C1 segment of cervical spinal cord (tissue), 14 donors: ENCODE data around the gene VCL.
"Not testable (repeated sequence)": the region's sequence is repeated elsewhere in the genome, so short reads cannot be mapped to it uniquely, and the experiment has no call there.

Experiments used
- DNase-seq, 14 donors: peaks; one replicate each; lab custom pipeline; 2025; lab: John Stamatoyannopoulos, UW

Gene VCL

DNA sequence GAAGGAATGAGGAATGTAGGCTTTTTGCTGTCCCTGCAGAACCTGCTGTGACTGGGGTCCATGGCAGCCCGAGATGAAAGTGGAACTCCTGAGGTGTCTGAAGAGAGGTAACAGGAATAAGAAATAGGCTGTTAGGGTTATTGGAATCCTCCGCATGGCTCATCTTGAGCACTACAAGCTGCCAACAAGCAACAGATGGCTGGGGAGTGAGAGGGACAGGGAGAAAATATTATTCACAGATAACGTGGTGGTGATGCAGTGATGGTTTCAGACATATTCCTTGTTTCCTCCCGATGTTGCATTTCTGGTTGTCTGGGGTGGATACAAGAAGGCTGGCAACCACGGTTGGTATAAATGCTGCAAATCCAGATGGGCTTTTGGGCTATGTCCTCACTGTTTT lies 106.6 kb downstream of the VCL start:
- peak in 1 of 14 donors; percentile 40 for DNase-seq

DNA sequence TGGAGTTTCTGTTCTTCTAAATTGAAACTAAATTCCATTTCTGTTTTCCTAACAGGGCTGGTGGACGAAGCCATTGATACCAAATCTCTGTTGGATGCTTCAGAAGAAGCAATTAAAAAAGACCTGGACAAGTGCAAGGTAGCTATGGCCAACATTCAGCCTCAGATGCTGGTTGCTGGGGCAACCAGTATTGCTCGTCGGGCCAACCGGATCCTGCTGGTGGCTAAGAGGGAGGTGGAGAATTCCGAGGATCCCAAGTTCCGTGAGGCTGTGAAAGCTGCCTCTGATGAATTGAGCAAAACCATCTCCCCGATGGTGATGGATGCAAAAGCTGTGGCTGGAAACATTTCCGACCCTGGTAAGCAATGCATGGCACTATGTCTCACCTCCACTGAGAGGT lies 107.1 kb downstream of the VCL start:
- DNase-seq = peak in 1 of 14 donors; percentile 49

DNA sequence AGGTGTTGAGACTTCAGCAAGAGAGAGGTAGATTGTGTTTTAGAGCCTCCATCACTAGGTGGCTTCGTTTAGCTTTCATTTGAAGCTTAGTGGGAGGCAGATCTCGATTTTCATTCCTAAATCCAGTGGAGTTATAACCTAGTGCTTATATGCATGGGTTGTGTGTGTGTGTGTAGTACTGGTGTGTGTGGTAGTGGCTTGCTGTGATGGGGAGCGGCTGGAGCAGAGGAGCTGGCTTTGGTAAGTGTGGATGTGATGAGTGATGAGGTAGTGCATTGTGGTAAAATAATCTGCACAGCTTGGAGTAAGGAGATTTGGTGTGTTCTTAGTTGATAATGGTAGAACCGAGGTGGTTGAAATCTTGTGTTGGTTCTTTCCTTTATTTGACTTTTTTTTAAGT lies 109.5 kb downstream of the VCL start:
- no peak for DNase-seq

GRCh38 chr10:74109452-74109851 lies 111.5 kb downstream of the VCL start:
- no peak for DNase-seq

GRCh38 chr10:74110120-74110519 lies 112.2 kb downstream of the VCL start:
- DNase-seq = no peak

GRCh38 chr10:74111799-74112198 lies 113.9 kb downstream of the VCL start:
- no peak for DNase-seq

- no peak for DNase-seq
Measured at GRCh38 chr10:74113546-74113945, 115.6 kb downstream of the VCL start.

GRCh38 chr10:74114041-74114448 lies 116.1 kb downstream of the VCL start:
- DNase-seq = peak in 2 of 14 donors; percentile 7 to 44

GRCh38 chr10:74117738-74118137 lies 119.8 kb downstream of the VCL start:
- no peak for DNase-seq

GRCh38 chr10:74118804-74119203 lies 120.9 kb downstream of the VCL start:
- no peak for DNase-seq

DNA sequence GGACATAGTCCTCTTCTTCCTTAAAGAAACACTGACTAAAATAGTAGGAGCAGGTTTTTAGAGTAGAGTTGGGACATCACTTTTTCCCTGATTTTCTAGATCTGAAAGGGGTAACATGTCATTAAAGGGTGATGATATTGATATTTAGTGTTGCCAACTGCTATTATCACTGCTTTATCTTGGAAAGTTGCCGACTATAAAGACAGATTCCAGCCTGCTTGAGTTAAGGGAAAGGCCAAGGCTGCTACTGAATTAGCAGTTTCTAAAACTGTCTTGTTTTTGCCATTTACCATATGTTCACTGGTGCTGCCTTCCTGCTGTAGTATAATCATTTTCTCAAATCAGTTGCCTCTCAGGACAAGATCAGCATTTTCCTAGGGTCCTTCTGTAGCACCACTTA lies 123.0 kb downstream of the VCL start:
- no peak for DNase-seq

DNA sequence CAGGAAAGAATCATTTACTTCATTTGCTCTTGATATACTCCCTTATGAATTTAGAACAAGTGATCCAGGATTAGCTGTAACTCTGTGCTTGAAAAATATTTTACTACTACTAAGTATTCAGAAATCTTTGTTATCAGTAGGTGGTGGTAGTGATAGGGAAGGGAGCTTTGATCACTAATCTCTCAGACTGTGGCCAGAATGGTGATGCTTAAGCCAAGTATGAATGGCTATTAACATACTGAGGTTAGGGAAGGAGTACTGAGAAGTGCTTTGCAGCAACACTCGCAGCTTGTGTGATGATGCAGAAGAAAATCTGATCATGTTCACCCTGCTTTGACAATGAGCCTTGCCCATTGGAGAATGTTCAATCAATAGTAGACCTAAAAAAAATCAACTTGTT lies 123.5 kb downstream of the VCL start:
- DNase-seq = no peak

DNA sequence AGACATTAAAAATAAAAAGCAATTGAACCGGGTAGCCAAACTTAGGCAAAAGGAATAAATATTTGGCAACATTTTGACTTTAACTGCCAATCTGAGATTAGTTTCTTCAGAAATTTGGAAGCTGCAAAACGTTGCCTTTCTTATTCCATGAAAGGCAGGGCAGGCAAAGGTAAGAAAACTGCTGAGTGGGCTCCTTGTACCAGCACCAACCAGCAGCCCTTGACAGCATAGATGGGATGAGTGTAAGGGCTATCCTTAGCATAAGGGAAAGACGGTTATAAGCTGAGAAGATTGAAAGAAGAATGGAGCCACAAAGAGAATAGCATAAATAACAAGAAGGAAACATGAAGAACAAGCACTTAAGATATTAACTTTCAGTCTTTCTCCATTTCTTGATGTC lies 124.1 kb downstream of the VCL start:
- no peak for DNase-seq

GRCh38 chr10:74123081-74123480 lies 125.2 kb downstream of the VCL start:
- no peak for DNase-seq

DNA sequence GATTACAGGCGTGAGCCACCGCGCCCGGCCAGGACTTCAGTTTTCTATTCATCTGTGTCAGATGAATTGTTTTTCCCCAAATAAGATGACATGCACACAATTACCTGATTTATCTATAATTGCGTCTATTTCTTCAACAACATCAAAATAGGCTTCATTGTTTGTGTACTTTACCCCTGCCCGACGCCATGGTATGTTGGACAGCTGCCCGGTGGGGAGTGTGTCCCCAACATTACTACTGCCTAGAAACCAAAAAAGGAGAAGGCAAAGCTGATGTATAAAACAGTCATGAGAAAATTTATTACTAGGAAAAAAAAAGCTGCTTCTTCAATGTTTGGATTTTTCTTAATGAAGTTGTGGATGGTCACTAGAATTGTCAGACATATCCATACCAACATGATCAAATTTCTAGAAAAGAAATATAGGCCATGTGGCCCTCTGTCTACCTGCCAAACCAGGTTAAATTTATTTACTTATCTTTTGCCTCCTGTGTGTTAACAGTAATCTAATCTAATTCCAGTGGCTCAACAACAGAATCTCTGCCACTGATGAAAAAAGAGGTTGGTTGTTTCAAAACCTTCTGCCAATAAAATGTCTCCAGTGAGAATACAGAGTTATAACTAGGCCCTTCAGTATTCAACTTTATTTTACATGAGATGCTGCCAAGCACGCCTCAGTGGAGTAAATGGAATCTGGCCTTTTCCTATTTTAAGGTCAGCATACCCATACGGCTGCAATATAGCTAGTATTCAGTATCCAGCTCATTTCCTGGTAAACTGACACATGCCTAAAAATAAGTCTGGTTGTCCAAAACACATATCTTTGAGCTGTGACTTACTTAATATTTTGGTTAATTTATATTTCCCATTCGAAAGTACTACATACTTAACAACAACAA lies 136.3 kb downstream of the VCL start:
- no peak for DNase-seq

- DNase-seq = no peak
Measured at GRCh38 chr10:74135452-74135851, 137.5 kb downstream of the VCL start.

- no peak for DNase-seq
Measured at GRCh38 chr10:74137992-74138391, 140.1 kb downstream of the VCL start.

- DNase-seq = not testable (repeated sequence)
Measured at GRCh38 chr10:74138596-74138995, 140.7 kb downstream of the VCL start.

GRCh38 chr10:74139981-74140380 lies 142.1 kb downstream of the VCL start:
- DNase-seq = no peak

DNA sequence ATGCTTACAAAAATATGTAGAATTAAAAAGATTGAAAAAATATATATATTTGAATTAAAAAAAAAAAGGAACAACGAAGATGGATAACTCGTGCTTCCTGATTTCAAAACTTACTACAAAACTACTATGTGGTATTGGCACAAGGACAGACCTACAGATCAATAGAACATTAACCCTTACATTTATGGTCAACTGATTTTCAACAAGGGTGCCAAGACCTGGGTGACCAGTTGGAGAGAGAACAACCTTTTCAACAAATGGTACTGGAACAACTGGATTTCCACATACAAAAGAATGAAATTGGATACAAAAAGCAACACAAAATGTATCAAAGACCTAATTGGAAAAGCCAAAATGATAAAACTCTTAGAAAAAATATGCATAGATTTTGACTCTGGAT lies 142.6 kb downstream of the VCL start:
- no peak for DNase-seq

GRCh38 chr10:74145133-74145532 lies 147.2 kb downstream of the VCL start:
- no peak for DNase-seq

DNA sequence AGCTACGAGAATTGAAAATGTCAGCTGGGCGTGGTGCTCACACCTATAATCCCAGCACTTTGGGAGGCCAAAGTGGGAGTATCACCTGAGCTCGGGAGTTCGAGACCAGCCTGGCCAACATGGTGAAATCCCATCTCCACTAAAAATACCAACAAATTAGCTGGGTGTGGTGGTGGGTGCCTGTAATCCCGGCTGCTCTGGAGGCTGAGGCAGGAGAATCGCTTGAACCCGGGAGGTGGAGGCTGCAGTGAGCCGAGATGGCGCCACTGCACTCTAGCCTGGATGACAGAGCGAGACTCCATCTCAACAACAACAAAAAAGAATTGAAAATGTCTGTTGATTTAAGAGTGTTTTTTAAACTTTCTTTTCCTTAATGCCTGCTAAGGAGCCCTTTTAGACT lies 149.1 kb downstream of the VCL start:
- DNase-seq = not testable (repeated sequence)

DNA sequence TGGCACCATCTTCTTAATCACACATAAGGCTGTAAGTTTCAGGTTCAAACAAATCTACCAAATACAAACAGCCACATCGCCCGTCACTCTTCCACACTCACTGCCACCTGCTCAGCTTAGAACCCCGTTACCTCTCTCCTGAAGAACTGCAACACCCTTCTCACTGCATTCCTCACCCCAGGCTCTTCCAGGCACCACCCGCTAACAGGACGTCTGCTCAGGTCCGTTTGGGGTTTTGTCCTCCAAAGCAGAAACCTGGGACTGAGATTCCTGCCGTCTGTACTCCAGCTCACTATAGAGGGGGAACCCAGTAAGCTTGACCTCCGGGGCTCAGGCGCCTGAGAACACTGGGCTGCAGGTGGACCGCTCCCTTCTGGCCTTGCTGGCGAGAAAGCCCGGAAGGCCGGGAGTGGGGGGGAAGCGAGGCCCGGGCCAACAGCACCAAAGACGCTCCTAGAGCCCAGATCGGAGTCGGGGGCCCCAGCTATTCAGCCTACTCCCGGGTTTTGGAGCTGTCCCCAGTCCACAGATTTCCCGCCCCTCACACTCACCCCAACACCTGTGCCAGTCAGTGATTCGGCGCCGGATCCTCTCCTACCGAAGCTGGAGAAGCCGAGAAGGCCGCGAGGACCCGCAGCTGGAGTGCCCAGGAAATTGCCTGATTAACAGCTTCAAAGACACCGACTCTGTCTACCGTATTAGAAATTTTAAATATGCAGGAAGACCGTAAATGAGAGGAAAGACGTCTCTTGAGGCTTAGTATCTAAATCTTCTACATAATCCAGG lies 152.5 kb downstream of the VCL start, which contains the start of gene AP3M1:
Gene AP3M1 (minus strand): TSS at position 625 of the 786 bp plus-strand sequence. CDS start 12,449 bp downstream, outside the sequence.
- peak; percentile 55 to 98 (median 82) for DNase-seq
